Activated CD8-positive, alpha-beta T cell treated with anti-CD3 and anti-CD28 coated beads for 36 hours (primary cell): ENCODE results near the gene CSH1. TPM values are rescaled to one million over a fixed set of nuclear protein-coding genes. Genes with fewer than 3 reads are reported as not detected.
"Not testable (repeated sequence)": the region's sequence is repeated elsewhere in the genome, so short reads cannot be mapped to it uniquely, and the experiment has no call there.

Experiments used
- ATAC-seq: fragments of 200-7000 bp; cut with Tn5 transposase; one replicate; pipeline ENCODE4 v1.10.0; 2021; ENCODE audit warnings: mild to moderate bottlenecking, moderate library complexity
- CTCF ChIA-PET: fragments of 350-600 bp; sonication (Branson Sonifier 250); formaldehyde crosslinking; loops from one replicate; lab custom pipeline; 2021; ENCODE audit warnings: antibody characterized with exemption; lab: Charles Lee
- POLR2A ChIA-PET: fragments of 350-600 bp; sonication (Branson Sonifier 250); formaldehyde crosslinking; loops from one replicate; lab custom pipeline; 2021; ENCODE audit warnings: antibody characterized with exemption; lab: Charles Lee
- DNase-seq: peaks from one replicate; pipeline ENCODE4 v3.0.0-alpha.2; 2020
- H3K27ac Mint-ChIP-seq: one replicate; pipeline ENCODE4 v1.8.0; 2021; ENCODE audit warnings: mild to moderate bottlenecking, mixed read lengths
- H3K27me3 Mint-ChIP-seq: one replicate; pipeline ENCODE4 v1.8.0; 2021; ENCODE audit warnings: mixed read lengths
- H3K36me3 Mint-ChIP-seq: one replicate; pipeline ENCODE4 v1.8.0; 2021; ENCODE audit warnings: low read depth, mixed read lengths
- H3K4me1 Mint-ChIP-seq: one replicate; pipeline ENCODE4 v1.8.0; 2021; ENCODE audit warnings: low read depth, mixed read lengths
- H3K4me3 Mint-ChIP-seq: one replicate; pipeline ENCODE4 v1.8.0; 2021; ENCODE audit warnings: mild to moderate bottlenecking, moderate library complexity, mixed read lengths
- H3K9me3 Mint-ChIP-seq: one replicate; pipeline ENCODE4 v1.8.0; 2021; ENCODE audit warnings: mixed read lengths
- CTCF ChIP-seq: fragments of 200-600 bp; IDR thresholded peaks from one replicate; pipeline ENCODE4 v1.8.0; 2022; ENCODE audit warnings: antibody characterized with exemption, mild to moderate bottlenecking
- intact Hi-C: fragments of 100-400 bp; cut with micrococcal nuclease; formaldehyde crosslinking; loops from one replicate; pipeline ENCODE4 v1.10.0; 2022
- total RNA-seq, 2 experiments: library from RNA; stranded (reverse); gene quantifications; one replicate each; pipeline ENCODE4 v1.2.3, GENCODE V29; 2021

CSH1 gene
- total RNA-seq, 2 experiments from 2014 or later: not detected

GRCh38 chr17:63874061-63874626, 22.2 kb downstream of the CSH1 start:
- H3K4me1 Mint-ChIP-seq, POLR2A ChIA-PET, H3K36me3 Mint-ChIP-seq, H3K9me3 Mint-ChIP-seq, H3K27me3 Mint-ChIP-seq, H3K4me3 Mint-ChIP-seq, DNase-seq, intact Hi-C loops, H3K27ac Mint-ChIP-seq: not testable (repeated sequence)
- CTCF ChIA-PET: interaction anchor here (0.7 to 1.4 kb wide), 3 partner anchors 14 to 16 kb away, joined by 3 read pairs; no protein-coding TSS in a partner anchor
- peak; percentile 58 for ATAC-seq

- H3K4me1 Mint-ChIP-seq, H3K27ac Mint-ChIP-seq, H3K4me3 Mint-ChIP-seq, DNase-seq, H3K36me3 Mint-ChIP-seq, POLR2A ChIA-PET, intact Hi-C loops, H3K9me3 Mint-ChIP-seq, H3K27me3 Mint-ChIP-seq, ATAC-seq: not testable (repeated sequence)
- CTCF ChIA-PET: interaction anchor here (1.4 kb wide), 1 partner anchor 15 kb away, joined by 3 read pairs; no protein-coding TSS in a partner anchor
These were observed 22.8 kb downstream of the CSH1 start, which contains the start of gene CSH2 for GRCh38 chr17:63873577-63873976. Gene CSH2, minus strand, starts transcription at chr17:63873677. Its CDS starts 63 bp downstream, at chr17:63873614.

- H3K4me3 Mint-ChIP-seq, H3K4me1 Mint-ChIP-seq, ATAC-seq, DNase-seq, CTCF ChIA-PET, intact Hi-C loops, POLR2A ChIA-PET, H3K36me3 Mint-ChIP-seq, H3K27ac Mint-ChIP-seq, H3K27me3 Mint-ChIP-seq, H3K9me3 Mint-ChIP-seq: not testable (repeated sequence)
These were observed 24.6 kb downstream of the CSH1 start for GRCh38 chr17:63871646-63872365.

- CTCF ChIA-PET: interaction anchor here (1.4 to 1.8 kb wide), 4 partner anchors 11 to 76 kb away, joined by 4 to 8 read pairs (median 4); no protein-coding TSS in a partner anchor
- H3K27ac Mint-ChIP-seq, H3K9me3 Mint-ChIP-seq, H3K36me3 Mint-ChIP-seq, H3K4me1 Mint-ChIP-seq, H3K4me3 Mint-ChIP-seq, ATAC-seq, H3K27me3 Mint-ChIP-seq, intact Hi-C loops, DNase-seq: not testable (repeated sequence)
- POLR2A ChIA-PET: interaction anchor here (1.6 kb wide), 1 partner anchor 11 kb away, joined by 4 read pairs; no protein-coding TSS in a partner anchor
These were observed 26.1 kb downstream of the CSH1 start for GRCh38 chr17:63870292-63870665.

GRCh38 chr17:63869491-63870291, 26.7 kb downstream of the CSH1 start:
- POLR2A ChIA-PET: interaction anchor here (1.6 kb wide), 1 partner anchor 10 kb away, joined by 4 read pairs; no protein-coding TSS in a partner anchor
- H3K27ac Mint-ChIP-seq, H3K36me3 Mint-ChIP-seq, DNase-seq, H3K4me3 Mint-ChIP-seq, intact Hi-C loops, H3K9me3 Mint-ChIP-seq, H3K27me3 Mint-ChIP-seq, H3K4me1 Mint-ChIP-seq: not testable (repeated sequence)
- CTCF ChIA-PET: interaction anchor here (0.5 to 1.8 kb wide), 10 partner anchors 9 to 77 kb away, joined by 3 to 8 read pairs (median 3); no protein-coding TSS in a partner anchor
- ATAC-seq: peak; percentile 48

GRCh38 chr17:63866625-63867024, 29.7 kb downstream of the CSH1 start:
- CTCF ChIA-PET: interaction anchor here (0.6 to 4.6 kb wide), 24 partner anchors 12 to 441 kb away, joined by 3 to 31 read pairs (median 4); partner anchors contain the start of genes CCDC47 and GH2
- H3K27me3 Mint-ChIP-seq, intact Hi-C loops, DNase-seq, H3K36me3 Mint-ChIP-seq, ATAC-seq, POLR2A ChIA-PET, H3K9me3 Mint-ChIP-seq, H3K27ac Mint-ChIP-seq, H3K4me3 Mint-ChIP-seq, H3K4me1 Mint-ChIP-seq: not testable (repeated sequence)

GRCh38 chr17:63859257-63859656, 37.1 kb downstream of the CSH1 start:
- H3K4me3 Mint-ChIP-seq: no peak overlapping the region
- H3K36me3 Mint-ChIP-seq: no peaks in the 10 kb centered on the region
- H3K27ac Mint-ChIP-seq: no peak overlapping the region
- ChIA-PET POLR2A (interaction anchor here (0.8 to 1.3 kb wide), 3 partner anchors 11 to 12 kb away, joined by 3 to 4 read pairs (median 3); no protein-coding TSS in a partner anchor), CTCF (interaction anchor here (0.8 to 5.7 kb wide), 6 partner anchors 10 to 170 kb away, joined by 3 to 38 read pairs (median 3); no protein-coding TSS in a partner anchor)
- no peak for TF ChIP-seq CTCF
- DNase-seq: no peak
- H3K27me3 Mint-ChIP-seq: no peaks in the 10 kb centered on the region
- H3K9me3 Mint-ChIP-seq: no peaks in the 10 kb centered on the region
- intact Hi-C loops: no loop called here
- no peaks in the 10 kb centered on the region for H3K4me1 Mint-ChIP-seq
- no peak for ATAC-seq

- ChIA-PET CTCF (interaction anchor here (0.7 to 4.3 kb wide), 4 partner anchors 10 to 48 kb away, joined by 3 to 23 read pairs (median 4); no protein-coding TSS in a partner anchor), POLR2A (interaction anchor here (1.7 kb wide), 1 partner anchor 13 kb away, joined by 4 read pairs; no protein-coding TSS in a partner anchor)
- DNase-seq, ATAC-seq, H3K36me3 Mint-ChIP-seq, H3K27me3 Mint-ChIP-seq, H3K4me3 Mint-ChIP-seq, intact Hi-C loops, H3K4me1 Mint-ChIP-seq, H3K27ac Mint-ChIP-seq, H3K9me3 Mint-ChIP-seq: not testable (repeated sequence)
These were observed 39.9 kb downstream of the CSH1 start for GRCh38 chr17:63856425-63856824.
